ENCODE results near the gene OR10J1. TPM values are rescaled to one million over a fixed set of nuclear protein-coding genes. Genes with fewer than 3 reads are reported as not detected.
"Not testable (repeated sequence)": the region's sequence is repeated elsewhere in the genome, so short reads cannot be mapped to it uniquely, and the experiment has no call there.

OR10J1 gene
- not detected for total RNA-seq

DNA sequence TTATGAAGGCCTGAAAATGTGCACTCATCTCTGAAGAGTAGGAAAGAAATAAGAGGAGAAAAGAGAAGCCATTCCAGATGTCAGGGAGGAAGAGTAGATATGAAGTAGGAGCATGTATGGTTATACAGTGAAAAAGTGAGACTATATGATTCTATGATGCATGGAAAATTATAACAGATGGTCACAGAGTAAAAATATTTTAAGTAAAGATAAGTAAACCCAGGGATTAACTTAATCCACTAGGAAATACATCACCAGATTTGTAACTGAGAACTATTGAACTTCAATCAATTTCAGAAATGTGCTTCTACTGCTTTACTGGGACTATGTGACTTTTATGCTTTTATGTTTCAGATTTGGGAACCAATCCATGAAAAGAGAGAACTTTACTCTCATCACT, at the start of gene OR10J1:
TSS of gene OR10J1 (plus strand) at position 301 of the 400 bp plus-strand sequence. CDS start at position 371, 70 bp downstream.
- Mint-ChIP-seq H3K27me3 (peaks cover 6% of the 10 kb centered on the region), H3K4me3 (no peak within 1 kb of the TSS), H3K9me3 (no peaks in the 10 kb centered on the region), H3K27ac (no peak within 1 kb of the TSS), H3K36me3 (no peaks in the 10 kb centered on the region), H3K4me1 (no peaks in the 10 kb centered on the region)
- no peak for DNase-seq

- no peak overlapping the region for H3K4me3 Mint-ChIP-seq
- H3K36me3 Mint-ChIP-seq, result no peaks in the 10 kb centered on the region
- no peaks in the 10 kb centered on the region for H3K9me3 Mint-ChIP-seq
- H3K27me3 Mint-ChIP-seq, result peaks cover 7% of the 10 kb centered on the region
- H3K27ac Mint-ChIP-seq, result no peak overlapping the region
- no peak for DNase-seq
- no peaks in the 10 kb centered on the region for H3K4me1 Mint-ChIP-seq
These were observed 32.7 kb upstream of the OR10J1 start for GRCh38 chr1:159406821-159407220.

GRCh38 chr1:159408862-159409400, 30.6 kb upstream of the OR10J1 start:
- H3K27ac Mint-ChIP-seq, result no peak overlapping the region
- H3K9me3 Mint-ChIP-seq, result peaks cover 1% of the 10 kb centered on the region
- no peaks in the 10 kb centered on the region for H3K36me3 Mint-ChIP-seq
- H3K27me3 Mint-ChIP-seq, result peaks cover 3% of the 10 kb centered on the region
- no peak for DNase-seq
- H3K4me1 Mint-ChIP-seq, result no peaks in the 10 kb centered on the region
- no peak overlapping the region for H3K4me3 Mint-ChIP-seq

DNA sequence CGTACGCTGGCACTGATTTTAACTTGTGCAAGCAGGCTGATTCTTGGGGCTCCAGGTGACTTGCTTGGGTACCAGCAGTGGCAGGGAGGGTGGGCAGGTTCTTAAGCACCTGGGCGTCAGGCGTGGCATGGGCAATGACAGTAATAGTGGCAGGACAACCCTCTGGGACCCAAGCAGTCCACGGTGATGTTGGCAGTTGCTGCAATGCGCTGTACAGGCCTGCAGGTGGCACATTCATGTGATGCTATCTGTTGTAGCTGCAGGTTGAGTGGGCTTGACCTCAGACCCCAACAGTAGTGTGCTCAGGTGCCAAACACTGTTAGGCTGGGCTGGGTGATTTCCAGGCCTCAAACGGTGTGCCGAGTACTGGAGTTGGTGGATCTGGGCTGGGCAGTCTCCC, 17.7 kb upstream of the OR10J1 start:
- H3K36me3 Mint-ChIP-seq, result no peaks in the 10 kb centered on the region
- no peak overlapping the region for H3K4me3 Mint-ChIP-seq
- H3K27me3 Mint-ChIP-seq, result peaks cover 8% of the 10 kb centered on the region
- H3K4me1 Mint-ChIP-seq, result no peaks in the 10 kb centered on the region
- DNase-seq, result no peak
- no peak overlapping the region for H3K27ac Mint-ChIP-seq
- H3K9me3 Mint-ChIP-seq, result peaks cover 19% of the 10 kb centered on the region

GRCh38 chr1:159428536-159428935, 11.0 kb upstream of the OR10J1 start:
- H3K36me3 Mint-ChIP-seq, result no peaks in the 10 kb centered on the region
- H3K4me3 Mint-ChIP-seq, result no peak overlapping the region
- H3K9me3 Mint-ChIP-seq, result no peaks in the 10 kb centered on the region
- peaks cover 20% of the 10 kb centered on the region for H3K27me3 Mint-ChIP-seq
- H3K27ac Mint-ChIP-seq, result no peak overlapping the region
- H3K4me1 Mint-ChIP-seq, result no peaks in the 10 kb centered on the region
- no peak for DNase-seq

DNA sequence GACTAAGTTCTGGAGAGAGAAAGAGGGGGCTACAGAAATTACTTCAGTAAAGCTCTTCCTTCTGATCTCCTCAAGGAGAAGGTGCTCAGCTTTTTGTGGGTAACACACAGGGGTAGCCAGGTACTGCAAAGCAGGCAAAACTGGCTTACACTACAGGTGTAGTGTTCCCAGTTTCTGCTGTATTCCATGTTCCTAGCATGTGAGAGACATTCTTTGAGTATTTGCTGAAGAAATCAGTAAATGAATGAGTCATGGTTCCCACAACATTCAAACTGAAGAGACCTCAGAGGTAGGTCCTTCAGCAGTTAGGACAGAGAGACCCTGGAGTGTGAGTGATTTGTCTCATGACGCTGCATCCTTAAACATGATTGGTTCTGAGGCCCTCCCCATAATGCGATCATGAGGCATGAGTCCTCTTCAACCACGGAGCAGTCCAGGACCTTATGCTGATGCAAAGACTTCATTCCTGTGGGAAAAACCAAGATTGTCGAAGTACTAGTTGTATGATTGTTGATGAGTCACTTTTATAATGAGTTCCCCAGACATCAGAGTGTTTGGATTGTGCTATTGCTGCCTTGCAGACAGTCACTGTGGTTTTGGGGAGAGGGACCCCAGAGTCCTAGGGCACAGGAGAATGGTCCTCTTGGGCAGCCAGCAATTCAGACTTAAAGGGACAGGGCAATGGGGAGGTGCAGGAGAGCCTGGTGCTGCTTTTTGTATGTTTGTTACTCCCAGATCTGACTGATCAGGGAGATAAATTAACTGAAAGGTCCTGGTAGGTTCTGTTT, 10.3 kb upstream of the OR10J1 start:
- Mint-ChIP-seq H3K27ac (no peak overlapping the region), H3K9me3 (no peaks in the 10 kb centered on the region), H3K4me1 (no peaks in the 10 kb centered on the region), H3K4me3 (no peak overlapping the region), H3K27me3 (peaks cover 20% of the 10 kb centered on the region), H3K36me3 (no peaks in the 10 kb centered on the region)
- DNase-seq, result no peak

GRCh38 chr1:159430985-159431384, 8.5 kb upstream of the OR10J1 start:
- no peak for DNase-seq
- Mint-ChIP-seq H3K9me3 (no peaks in the 10 kb centered on the region), H3K4me1 (no peaks in the 10 kb centered on the region), H3K27ac (no peak overlapping the region), H3K4me3 (no peak overlapping the region), H3K36me3 (no peaks in the 10 kb centered on the region), H3K27me3 (peaks cover 15% of the 10 kb centered on the region)

DNA sequence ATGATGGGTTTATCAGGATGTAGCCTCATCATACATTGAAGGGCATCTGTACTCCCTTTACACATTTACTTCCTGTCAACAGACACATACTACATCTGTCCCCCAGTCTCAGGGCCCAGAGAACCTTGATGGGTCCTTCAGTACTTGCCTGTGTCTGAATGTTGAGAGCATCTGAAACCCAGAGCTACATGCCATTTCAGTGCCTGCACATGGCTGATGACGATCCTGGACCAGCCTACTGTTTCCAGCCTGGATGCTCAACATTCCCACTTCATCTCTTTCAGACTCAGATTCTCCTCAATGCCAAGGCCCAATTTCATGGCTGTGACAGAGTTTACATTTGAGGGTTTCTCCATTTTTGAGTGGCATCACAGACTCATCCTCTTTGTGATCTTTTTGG, 7.6 kb upstream of the OR10J1 start, which contains the start of gene OR10J4:
TSS of gene OR10J4 (plus strand) at position 301 of the 400 bp plus-strand sequence.
- Mint-ChIP-seq H3K27me3 (peaks cover 15% of the 10 kb centered on the region), H3K4me3 (no peak within 1 kb of the TSS), H3K27ac (no peak within 1 kb of the TSS), H3K36me3 (no peaks in the 10 kb centered on the region), H3K9me3 (no peaks in the 10 kb centered on the region), H3K4me1 (no peaks in the 10 kb centered on the region)
- no peak for DNase-seq

DNA sequence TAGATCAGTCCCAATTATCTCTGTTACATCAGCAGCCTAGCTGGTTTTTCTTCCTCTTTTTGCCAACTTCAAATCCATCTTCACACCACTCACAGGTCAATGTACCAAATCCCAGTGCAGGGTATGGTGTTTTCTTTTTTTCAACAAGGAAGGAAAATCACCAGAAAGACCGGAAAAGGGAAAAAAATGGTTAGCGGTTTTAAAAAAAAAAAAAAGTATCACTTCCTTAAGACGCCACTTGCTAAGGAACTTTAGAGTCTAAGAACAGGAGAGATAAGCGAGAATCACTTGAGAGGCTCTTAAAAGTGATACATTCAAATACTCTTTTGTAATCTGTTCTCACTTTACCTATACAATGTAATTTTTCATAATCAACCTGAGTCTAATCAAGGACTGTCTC, 3.1 kb upstream of the OR10J1 start:
- H3K36me3 Mint-ChIP-seq, result no peaks in the 10 kb centered on the region
- no peak overlapping the region for H3K4me3 Mint-ChIP-seq
- no peaks in the 10 kb centered on the region for H3K4me1 Mint-ChIP-seq
- H3K27me3 Mint-ChIP-seq, result peaks cover 9% of the 10 kb centered on the region
- H3K27ac Mint-ChIP-seq, result no peak overlapping the region
- H3K9me3 Mint-ChIP-seq, result no peaks in the 10 kb centered on the region
- no peak for DNase-seq

GRCh38 chr1:159441360-159441759, 1.8 kb downstream of the OR10J1 start:
- peaks cover 6% of the 10 kb centered on the region for H3K27me3 Mint-ChIP-seq
- no peak overlapping the region for H3K4me3 Mint-ChIP-seq
- H3K9me3 Mint-ChIP-seq, result no peaks in the 10 kb centered on the region

GRCh38 chr1:159442428-159442827, 2.9 kb downstream of the OR10J1 start:
- Mint-ChIP-seq H3K27ac (no peak overlapping the region), H3K4me1 (no peaks in the 10 kb centered on the region), H3K36me3 (no peaks in the 10 kb centered on the region), H3K27me3 (peaks cover 10% of the 10 kb centered on the region), H3K9me3 (peaks cover 1% of the 10 kb centered on the region), H3K4me3 (no peak overlapping the region)
- no peak for DNase-seq

More at GRCh38 chr1:159441360-159441759, 1.8 kb downstream of the OR10J1 start:
- H3K4me1 Mint-ChIP-seq, result no peaks in the 10 kb centered on the region
- no peak for DNase-seq
- H3K27ac Mint-ChIP-seq, result no peak overlapping the region
- H3K36me3 Mint-ChIP-seq, result no peaks in the 10 kb centered on the region

GRCh38 chr1:159443066-159443750, 3.7 kb downstream of the OR10J1 start:
- no peak for DNase-seq
- no peak overlapping the region for H3K27ac Mint-ChIP-seq
- no peaks in the 10 kb centered on the region for H3K4me1 Mint-ChIP-seq
- peaks cover 2% of the 10 kb centered on the region for H3K36me3 Mint-ChIP-seq
- H3K4me3 Mint-ChIP-seq, result no peak overlapping the region
- H3K9me3 Mint-ChIP-seq, result peaks cover 6% of the 10 kb centered on the region
- peaks cover 10% of the 10 kb centered on the region for H3K27me3 Mint-ChIP-seq

GRCh38 chr1:159444511-159444910, 5.0 kb downstream of the OR10J1 start:
- Mint-ChIP-seq H3K36me3 (peaks cover 2% of the 10 kb centered on the region), H3K4me3 (no peak overlapping the region), H3K27ac (no peak overlapping the region), H3K4me1 (no peaks in the 10 kb centered on the region), H3K9me3 (peaks cover 7% of the 10 kb centered on the region), H3K27me3 (peaks cover 4% of the 10 kb centered on the region)
- no peak for DNase-seq

DNA sequence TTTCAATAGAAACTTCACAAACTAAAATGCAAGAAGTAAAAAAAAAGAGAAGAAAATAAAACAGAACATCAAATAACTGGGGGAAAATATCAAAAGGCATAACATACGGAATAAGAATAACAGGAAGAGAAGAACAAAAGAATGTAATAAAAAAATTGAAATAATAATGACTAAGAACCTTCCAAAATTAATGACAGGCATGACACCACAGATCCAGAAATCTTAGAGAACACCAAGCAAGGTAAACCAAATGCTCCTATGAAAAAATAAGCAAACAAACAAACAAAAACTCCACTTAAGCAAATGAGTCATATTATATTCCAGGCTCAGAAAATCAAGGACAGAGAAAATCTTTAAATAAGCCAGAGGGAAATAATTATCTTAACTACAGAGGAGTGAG, 8.7 kb downstream of the OR10J1 start:
- H3K27ac Mint-ChIP-seq, result no peak overlapping the region
- peaks cover 14% of the 10 kb centered on the region for H3K9me3 Mint-ChIP-seq
- no peak overlapping the region for H3K4me3 Mint-ChIP-seq

GRCh38 chr1:159449605-159450004, 10.1 kb downstream of the OR10J1 start:
- not testable (repeated sequence) for H3K27ac Mint-ChIP-seq, H3K36me3 Mint-ChIP-seq
- peaks cover 15% of the 10 kb centered on the region for H3K9me3 Mint-ChIP-seq

More for the DNA sequence above, 8.7 kb downstream of the OR10J1 start:
- Mint-ChIP-seq H3K27me3 (peaks cover 4% of the 10 kb centered on the region), H3K36me3 (peaks cover 2% of the 10 kb centered on the region), H3K4me1 (no peaks in the 10 kb centered on the region)
- DNase-seq, result no peak

More at GRCh38 chr1:159449605-159450004, 10.1 kb downstream of the OR10J1 start:
- not testable (repeated sequence) for H3K4me1 Mint-ChIP-seq, H3K27me3 Mint-ChIP-seq, H3K4me3 Mint-ChIP-seq, DNase-seq

Measured in activated naive CD8-positive, alpha-beta T cell treated with anti-CD3 and anti-CD28 coated beads for 36 hours (primary cell).